RWPE2 (cell line): ENCODE results near the gene ZNF189.

ENCODE experiments used
- ATAC-seq: fragments of 200-7000 bp; cut with Tn5 transposase; 3 replicates; pipeline ENCODE4 v1.9.1; 2021; ENCODE audit warnings: low read depth
- DNase-seq: peaks from one replicate; pipeline ENCODE4 v3.0.0-alpha.2; 2020; ENCODE audit warnings: low spot score
- H3K27ac ChIP-seq: fragments of 450-650 bp; 2 replicates; pipeline ENCODE4 v1.5.1; 2017; ENCODE audit warnings: mild to moderate bottlenecking; ENCODE audit not compliant: poor library complexity, severe bottlenecking
- H3K27me3 ChIP-seq: fragments of 250-450 bp; sonication (Bioruptor Pico); 2 replicates; pipeline ENCODE4 v1.5.1; 2021; ENCODE audit warnings: mild to moderate bottlenecking, moderate library complexity; ENCODE audit not compliant: insufficient read depth, poor library complexity, severe bottlenecking
- H3K36me3 ChIP-seq: fragments of 250-450 bp; sonication (Bioruptor Pico); 2 replicates; pipeline ENCODE4 v1.5.1; 2020; ENCODE audit warnings: low read depth, mild to moderate bottlenecking, moderate library complexity
- H3K4me1 ChIP-seq: fragments of 250-450 bp; sonication (Bioruptor Pico); 2 replicates; pipeline ENCODE4 v1.5.1; 2021; ENCODE audit warnings: mild to moderate bottlenecking, moderate library complexity; ENCODE audit not compliant: insufficient read depth, poor library complexity, severe bottlenecking
- H3K4me3 ChIP-seq: fragments of 250-450 bp; sonication (Bioruptor Pico); 2 replicates; pipeline ENCODE4 v1.5.1; 2021; ENCODE audit warnings: mild to moderate bottlenecking, moderate library complexity; ENCODE audit not compliant: severe bottlenecking
- H3K9me3 ChIP-seq: fragments of 250-450 bp; sonication (Bioruptor Pico); 2 replicates; pipeline ENCODE4 v1.5.1; 2021; ENCODE audit warnings: mild to moderate bottlenecking, moderate library complexity; ENCODE audit not compliant: severe bottlenecking
- CTCF ChIP-seq: fragments of 450-650 bp; IDR thresholded peaks from one replicate; pipeline ENCODE4 v1.5.1; 2017; ENCODE audit warnings: mild to moderate bottlenecking, moderate library complexity; ENCODE audit not compliant: poor library complexity, severe bottlenecking

The ZNF189 gene

GRCh38 chr9:101438523-101438922, 39.9 kb downstream of the ZNF189 start:
- no peak for TF ChIP-seq CTCF
- H3K36me3 ChIP-seq: no peaks in the 10 kb centered on the region
- no peak overlapping the region for H3K27ac ChIP-seq
- H3K4me3 ChIP-seq: no peak overlapping the region
- no peaks in the 10 kb centered on the region for H3K4me1 ChIP-seq
- no peak for DNase-seq
- H3K27me3 ChIP-seq: peaks cover 20% of the 10 kb centered on the region
- H3K9me3 ChIP-seq: no peaks in the 10 kb centered on the region
- no peak for ATAC-seq

DNA sequence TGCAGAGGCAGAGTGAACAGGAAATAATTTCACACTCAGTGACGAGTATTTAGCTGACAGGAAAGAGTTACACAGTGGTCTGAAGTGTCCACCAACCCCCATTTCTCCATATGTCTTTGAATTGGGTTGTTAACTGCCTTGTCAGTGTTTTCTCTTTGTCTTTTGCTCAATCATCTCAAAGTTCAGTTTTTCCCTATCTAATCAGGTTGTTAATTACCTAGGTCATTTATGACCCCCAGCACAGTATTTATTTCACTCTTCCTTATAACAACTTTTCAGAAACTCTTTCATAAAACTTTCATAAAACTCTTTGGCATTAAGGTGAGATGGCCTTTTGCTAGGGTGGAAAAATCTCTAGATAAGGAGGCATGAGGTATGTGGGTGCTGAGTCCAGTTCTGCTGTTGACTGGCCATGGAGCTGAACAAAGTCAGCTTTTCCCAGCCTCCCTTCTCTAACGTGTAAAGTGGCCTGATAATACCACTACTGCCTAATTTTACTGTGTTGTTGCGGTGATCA, 42.1 kb downstream of the ZNF189 start:
- no peaks in the 10 kb centered on the region for H3K36me3 ChIP-seq
- no peaks in the 10 kb centered on the region for H3K9me3 ChIP-seq
- DNase-seq (no peak), ATAC-seq (no peak)
- H3K27me3 ChIP-seq: peaks cover 23% of the 10 kb centered on the region
- H3K4me3 ChIP-seq: no peak overlapping the region
- H3K4me1 ChIP-seq: no peaks in the 10 kb centered on the region
- H3K27ac ChIP-seq: no peak overlapping the region
- TF ChIP-seq CTCF: no peak

DNA sequence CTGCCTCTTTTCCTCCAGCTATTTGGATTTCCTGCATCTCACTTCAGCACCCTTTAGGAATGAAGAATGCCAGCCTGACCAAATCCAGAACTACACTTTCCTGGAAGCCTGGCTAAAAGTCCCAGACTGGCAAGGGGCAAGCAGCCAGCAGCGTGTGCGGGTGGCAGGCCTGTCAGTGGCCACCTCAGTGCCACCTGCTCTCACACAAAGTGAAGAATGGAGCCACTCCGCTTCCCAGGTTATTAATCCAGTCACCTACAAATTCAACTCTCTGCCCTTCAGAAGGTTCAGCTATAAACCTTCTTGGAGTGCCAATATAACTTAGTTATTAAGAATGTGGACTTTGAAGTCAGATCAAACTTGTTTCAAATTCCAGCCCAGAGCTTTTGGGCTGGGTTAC, 43.7 kb downstream of the ZNF189 start:
- no peak overlapping the region for H3K27ac ChIP-seq
- H3K4me1 ChIP-seq: no peaks in the 10 kb centered on the region
- DNase-seq (no peak), ATAC-seq (no peak)
- no peak for TF ChIP-seq CTCF
- peaks cover 15% of the 10 kb centered on the region for H3K27me3 ChIP-seq
- no peak overlapping the region for H3K4me3 ChIP-seq
- H3K9me3 ChIP-seq: no peaks in the 10 kb centered on the region
- H3K36me3 ChIP-seq: no peaks in the 10 kb centered on the region

GRCh38 chr9:101442736-101443135, 44.1 kb downstream of the ZNF189 start:
- DNase-seq (no peak), ATAC-seq (no peak)
- Histone ChIP-seq H3K36me3 (no peaks in the 10 kb centered on the region), H3K4me1 (no peaks in the 10 kb centered on the region), H3K4me3 (no peak overlapping the region), H3K9me3 (no peaks in the 10 kb centered on the region), H3K27ac (no peak overlapping the region), H3K27me3 (peaks cover 15% of the 10 kb centered on the region)
- TF ChIP-seq CTCF: no peak

DNA sequence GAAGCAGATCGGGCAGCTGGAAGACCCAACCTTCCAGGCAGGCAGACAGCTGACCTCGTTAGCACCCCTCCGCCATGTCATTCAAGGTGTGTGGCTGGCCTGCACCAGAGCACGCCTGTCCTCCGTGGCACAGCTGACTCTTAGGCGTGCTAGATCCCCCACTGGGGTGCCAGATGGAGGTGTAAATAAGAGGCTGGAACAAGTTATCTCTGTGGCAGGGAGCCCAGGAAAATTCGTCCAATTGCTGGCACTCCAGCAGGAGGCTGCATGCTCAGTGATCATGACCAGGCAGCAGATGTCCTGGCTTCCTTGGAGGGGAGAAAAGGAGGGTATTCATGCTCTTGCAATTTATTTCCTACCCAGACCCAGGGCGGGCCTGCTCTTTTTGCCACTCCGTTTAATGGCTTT, 44.7 kb downstream of the ZNF189 start:
- no peak for ATAC-seq
- no peaks in the 10 kb centered on the region for H3K9me3 ChIP-seq
- H3K27ac ChIP-seq: no peak overlapping the region
- H3K36me3 ChIP-seq: no peaks in the 10 kb centered on the region
- no peaks in the 10 kb centered on the region for H3K4me1 ChIP-seq
- H3K27me3 ChIP-seq: peaks cover 21% of the 10 kb centered on the region
- H3K4me3 ChIP-seq: no peak overlapping the region
- no peak for TF ChIP-seq CTCF
- DNase-seq: no peak
